GM12864 (cell line): Measurements from ENCODE around the gene NECTIN1.

ENCODE experiments used
- DNase-seq: peaks from one replicate; pipeline ENCODE4 v3.0.0-alpha.2; 2011; ENCODE audit warnings: low read depth
- H3K4me3 ChIP-seq: 2 replicates; pipeline ENCODE4 v1.5.1; 2011; ENCODE audit warnings: mild to moderate bottlenecking, low read depth, low read length, control low read depth
- TF ChIP-seq, protein P1 (sequence below): IDR thresholded peaks from 2 replicates; pipeline ENCODE4 v1.5.1; 2011; ENCODE audit warnings: low read depth, mild to moderate bottlenecking, moderate library complexity, low read length, control low read depth, inconsistent platforms; ENCODE audit errors: missing control alignments

NECTIN1 gene

DNA sequence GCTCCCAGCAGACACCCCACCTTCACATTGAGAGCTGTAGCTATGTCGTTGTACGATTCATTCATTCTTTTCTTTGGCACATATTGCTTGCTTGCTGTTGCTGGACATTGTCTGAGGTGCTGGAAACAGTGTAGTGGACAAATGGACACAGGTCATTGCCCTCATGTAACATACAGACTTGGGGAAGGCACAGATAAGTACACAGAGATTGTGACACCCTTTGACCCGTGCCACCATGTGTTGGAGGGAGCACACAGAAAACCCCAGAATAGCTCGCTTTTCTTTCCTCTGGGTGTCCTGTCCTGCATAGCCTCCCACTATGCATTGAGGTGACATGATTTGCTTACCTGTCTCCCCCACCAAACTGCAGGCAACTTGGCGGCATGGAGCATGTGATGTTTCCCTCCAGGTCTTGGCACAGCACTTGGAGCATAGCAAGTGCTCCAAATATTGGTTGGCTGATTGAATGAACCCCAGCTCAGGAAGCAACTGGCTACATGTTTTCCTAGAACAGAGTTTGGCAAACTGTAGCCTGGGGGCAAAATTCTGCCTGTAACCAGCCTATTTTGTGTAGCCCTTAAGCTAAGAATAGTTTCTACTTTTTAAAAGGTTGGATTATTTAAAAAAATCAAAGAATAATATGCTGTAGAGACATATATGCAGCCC, 30.9 kb upstream of the NECTIN1 start:
- no peak overlapping the region for H3K4me3 ChIP-seq
- TF ChIP-seq, protein P1, sequence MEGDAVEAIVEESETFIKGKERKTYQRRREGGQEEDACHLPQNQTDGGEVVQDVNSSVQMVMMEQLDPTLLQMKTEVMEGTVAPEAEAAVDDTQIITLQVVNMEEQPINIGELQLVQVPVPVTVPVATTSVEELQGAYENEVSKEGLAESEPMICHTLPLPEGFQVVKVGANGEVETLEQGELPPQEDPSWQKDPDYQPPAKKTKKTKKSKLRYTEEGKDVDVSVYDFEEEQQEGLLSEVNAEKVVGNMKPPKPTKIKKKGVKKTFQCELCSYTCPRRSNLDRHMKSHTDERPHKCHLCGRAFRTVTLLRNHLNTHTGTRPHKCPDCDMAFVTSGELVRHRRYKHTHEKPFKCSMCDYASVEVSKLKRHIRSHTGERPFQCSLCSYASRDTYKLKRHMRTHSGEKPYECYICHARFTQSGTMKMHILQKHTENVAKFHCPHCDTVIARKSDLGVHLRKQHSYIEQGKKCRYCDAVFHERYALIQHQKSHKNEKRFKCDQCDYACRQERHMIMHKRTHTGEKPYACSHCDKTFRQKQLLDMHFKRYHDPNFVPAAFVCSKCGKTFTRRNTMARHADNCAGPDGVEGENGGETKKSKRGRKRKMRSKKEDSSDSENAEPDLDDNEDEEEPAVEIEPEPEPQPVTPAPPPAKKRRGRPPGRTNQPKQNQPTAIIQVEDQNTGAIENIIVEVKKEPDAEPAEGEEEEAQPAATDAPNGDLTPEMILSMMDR = no peak
- DNase-seq = no peak

GRCh38 chr11:119759324-119759723, 30.3 kb upstream of the NECTIN1 start:
- DNase-seq = no peak
- no peak overlapping the region for H3K4me3 ChIP-seq
- TF ChIP-seq, protein P1 = no peak

GRCh38 chr11:119758291-119758690, 29.3 kb upstream of the NECTIN1 start:
- H3K4me3 ChIP-seq = no peak overlapping the region
- DNase-seq = no peak
- TF ChIP-seq, protein P1 = no peak

DNA sequence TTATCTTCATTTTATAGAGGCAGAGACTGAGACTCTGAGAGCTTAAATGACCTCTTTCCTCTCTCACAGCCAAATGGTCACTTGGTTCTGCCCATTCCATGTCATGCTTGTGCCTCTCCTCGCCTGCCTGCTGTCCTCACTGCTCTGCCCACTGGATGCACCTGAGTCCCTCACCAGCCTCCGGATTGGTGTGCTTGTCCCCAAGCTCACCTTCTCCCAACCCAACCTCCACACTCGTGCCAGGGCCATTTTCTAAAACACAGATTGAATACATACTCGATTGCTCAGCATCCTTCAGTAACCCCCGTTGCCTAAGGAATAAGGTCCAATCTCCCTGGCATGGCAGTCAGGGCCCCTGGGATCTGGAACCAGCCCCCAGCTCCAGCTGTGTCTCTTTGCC, 28.4 kb upstream of the NECTIN1 start:
- TF ChIP-seq, protein P1 = no peak
- no peak overlapping the region for H3K4me3 ChIP-seq
- DNase-seq = no peak

- no peak overlapping the region for H3K4me3 ChIP-seq
- TF ChIP-seq, protein P1 = no peak
- DNase-seq = no peak
These were observed 27.3 kb upstream of the NECTIN1 start for GRCh38 chr11:119756169-119756865.

GRCh38 chr11:119755356-119756071, 26.5 kb upstream of the NECTIN1 start:
- no peak for DNase-seq
- H3K4me3 ChIP-seq = no peak overlapping the region
- TF ChIP-seq, protein P1 = no peak
